Measurements from ENCODE around the gene CEBPZOS.
"Not testable (repeated sequence)": the region's sequence is repeated elsewhere in the genome, so short reads cannot be mapped to it uniquely, and the experiment has no call there.

DNA sequence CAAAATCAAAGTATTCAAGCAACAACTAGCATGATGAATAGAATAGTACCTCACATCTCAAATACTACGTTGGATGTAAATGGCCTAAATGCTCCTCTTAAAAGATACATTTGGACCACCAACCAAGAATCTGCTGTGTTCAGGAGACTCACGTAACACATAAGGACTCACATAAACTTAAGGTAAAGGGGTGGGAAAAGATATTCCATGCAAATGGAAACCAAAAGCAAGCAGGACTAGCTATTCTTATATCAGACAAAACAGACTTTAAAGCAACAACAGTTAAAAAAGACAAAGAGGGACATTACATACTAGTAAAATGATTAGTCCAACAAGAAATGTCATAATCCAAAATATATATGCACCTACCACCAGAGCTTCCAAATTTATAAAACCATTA is 10.5 kb downstream of the CEBPZOS start:
- not testable (repeated sequence) for TF ChIP-seq SP4 (IDR thresholded peaks at IDR 0.05; ENCODE audit: low read length); POLR2A (IDR thresholded peaks at IDR 0.05; ENCODE audit: control extremely low read depth in 1 of 2, low read depth in 2 of 2, low read length in 2 of 2); POLR2AphosphoS5 (IDR thresholded peaks at IDR 0.05; ENCODE audit: low read depth, low read length); KDM1A (IDR thresholded peaks at IDR 0.05; ENCODE audit: borderline replicate concordance, low read length); CHD2 (IDR thresholded peaks at IDR 0.05; ENCODE audit: low read length); RAD21 (IDR thresholded peaks at IDR 0.05 in 1 of 2, conservative IDR thresholded peaks at IDR 0.05 in 1 of 2; ENCODE audit: low read depth in 2 of 2, low read length in 2 of 2); PHF8 (conservative IDR thresholded peaks at IDR 0.05; ENCODE audit: low read depth, low read length); EP300 (IDR thresholded peaks at IDR 0.05; ENCODE audit: borderline replicate concordance in 1 of 2, low read depth in 2 of 2, low read length in 2 of 2); EZH2 (IDR thresholded peaks at IDR 0.05; ENCODE audit: low read depth, low read length, severe bottlenecking); KDM5A (IDR thresholded peaks at IDR 0.05; ENCODE audit: low read length); SIN3A (conservative IDR thresholded peaks at IDR 0.05 in 1 of 2, IDR thresholded peaks at IDR 0.05 in 1 of 2; ENCODE audit: low read depth in 1 of 2, low read length in 2 of 2); BRCA1 (IDR thresholded peaks at IDR 0.05; ENCODE audit: low read depth, low read length); GTF2F1 (IDR thresholded peaks at IDR 0.05; ENCODE audit: borderline replicate concordance, low read depth, low read length)
- TF ChIP-seq, protein P1, sequence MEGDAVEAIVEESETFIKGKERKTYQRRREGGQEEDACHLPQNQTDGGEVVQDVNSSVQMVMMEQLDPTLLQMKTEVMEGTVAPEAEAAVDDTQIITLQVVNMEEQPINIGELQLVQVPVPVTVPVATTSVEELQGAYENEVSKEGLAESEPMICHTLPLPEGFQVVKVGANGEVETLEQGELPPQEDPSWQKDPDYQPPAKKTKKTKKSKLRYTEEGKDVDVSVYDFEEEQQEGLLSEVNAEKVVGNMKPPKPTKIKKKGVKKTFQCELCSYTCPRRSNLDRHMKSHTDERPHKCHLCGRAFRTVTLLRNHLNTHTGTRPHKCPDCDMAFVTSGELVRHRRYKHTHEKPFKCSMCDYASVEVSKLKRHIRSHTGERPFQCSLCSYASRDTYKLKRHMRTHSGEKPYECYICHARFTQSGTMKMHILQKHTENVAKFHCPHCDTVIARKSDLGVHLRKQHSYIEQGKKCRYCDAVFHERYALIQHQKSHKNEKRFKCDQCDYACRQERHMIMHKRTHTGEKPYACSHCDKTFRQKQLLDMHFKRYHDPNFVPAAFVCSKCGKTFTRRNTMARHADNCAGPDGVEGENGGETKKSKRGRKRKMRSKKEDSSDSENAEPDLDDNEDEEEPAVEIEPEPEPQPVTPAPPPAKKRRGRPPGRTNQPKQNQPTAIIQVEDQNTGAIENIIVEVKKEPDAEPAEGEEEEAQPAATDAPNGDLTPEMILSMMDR (IDR thresholded peaks at IDR 0.05; ENCODE audit: control extremely low read depth in 1 of 3, insufficient read depth in 1 of 3, low read depth in 1 of 3, low read length in 3 of 3) = not testable (repeated sequence)

Measured in H1 (cell line).